ENCODE measurements around the gene BICDL2.

GRCh38 chr16:3004781-3005284 is 31.9 kb downstream of the BICDL2 start:
- TF ChIP-seq POLR2A (IDR thresholded peaks at IDR 0.05; ENCODE audit: low read length) (no peak), GATA1 (IDR thresholded peaks at IDR 0.05; ENCODE audit: low read depth, low read length) (no peak)
